Measurements from ENCODE around the gene MFAP5. TPM values are rescaled to one million over a fixed set of nuclear protein-coding genes. Genes with fewer than 3 reads are reported as not detected.

MFAP5 gene
- total RNA-seq, 2 donors from 2014 or later: 4.6 to 12.1 TPM

DNA sequence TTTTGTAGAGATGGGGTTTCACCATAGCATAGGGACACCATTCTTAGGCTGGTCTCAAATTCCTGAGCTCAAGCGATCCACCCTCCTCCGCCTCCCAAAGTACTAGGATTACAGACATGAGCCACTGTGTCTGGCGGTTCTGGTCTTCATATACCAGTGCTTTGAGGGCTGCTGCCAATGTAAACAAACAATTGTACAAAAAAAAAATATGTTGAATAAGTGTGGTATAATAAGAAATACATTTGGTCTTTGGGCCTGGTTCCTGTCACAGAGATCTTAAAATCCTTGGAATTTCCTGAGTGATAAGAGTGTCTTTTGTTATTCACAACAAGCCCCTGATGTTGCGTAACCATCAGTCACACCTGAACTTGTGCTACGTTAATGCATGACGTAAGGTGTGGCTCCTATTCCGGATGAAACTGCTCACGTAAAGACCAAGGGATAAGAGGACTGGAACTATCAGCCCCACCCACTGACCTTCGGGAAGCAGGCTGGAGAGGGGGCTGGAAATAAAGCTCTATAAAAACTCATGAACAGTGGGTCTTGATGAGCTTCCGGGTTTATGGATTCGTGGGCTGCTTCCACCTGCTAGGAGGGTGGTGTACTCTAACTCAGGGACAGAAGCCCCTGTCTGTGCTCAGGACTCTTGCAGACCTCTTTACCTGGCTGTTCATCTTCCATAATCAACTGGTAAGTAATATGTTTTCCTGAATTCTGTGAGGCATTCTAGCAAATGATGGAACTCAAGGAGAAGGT, 18.7 kb upstream of the MFAP5 start:
- intact Hi-C loops (cut with DNase I): loop anchor here (5.0 to 10.0 kb wide), 4 partner anchors 143 to 361 kb away; partner anchors contain the start of gene A2ML1
- Histone ChIP-seq H3K4me1 (no peaks in the 10 kb centered on the region), H3K9me3 (no peaks in the 10 kb centered on the region), H3K4me3 (no peak overlapping the region), H3K27me3 (no peaks in the 10 kb centered on the region), H3K36me3 (no peaks in the 10 kb centered on the region), H3K9ac (ENCODE audit: low read depth in 2 of 2, low read length in 2 of 2) (no peak overlapping the region), H3K27ac (no peak overlapping the region)
- TF ChIP-seq, protein P1, sequence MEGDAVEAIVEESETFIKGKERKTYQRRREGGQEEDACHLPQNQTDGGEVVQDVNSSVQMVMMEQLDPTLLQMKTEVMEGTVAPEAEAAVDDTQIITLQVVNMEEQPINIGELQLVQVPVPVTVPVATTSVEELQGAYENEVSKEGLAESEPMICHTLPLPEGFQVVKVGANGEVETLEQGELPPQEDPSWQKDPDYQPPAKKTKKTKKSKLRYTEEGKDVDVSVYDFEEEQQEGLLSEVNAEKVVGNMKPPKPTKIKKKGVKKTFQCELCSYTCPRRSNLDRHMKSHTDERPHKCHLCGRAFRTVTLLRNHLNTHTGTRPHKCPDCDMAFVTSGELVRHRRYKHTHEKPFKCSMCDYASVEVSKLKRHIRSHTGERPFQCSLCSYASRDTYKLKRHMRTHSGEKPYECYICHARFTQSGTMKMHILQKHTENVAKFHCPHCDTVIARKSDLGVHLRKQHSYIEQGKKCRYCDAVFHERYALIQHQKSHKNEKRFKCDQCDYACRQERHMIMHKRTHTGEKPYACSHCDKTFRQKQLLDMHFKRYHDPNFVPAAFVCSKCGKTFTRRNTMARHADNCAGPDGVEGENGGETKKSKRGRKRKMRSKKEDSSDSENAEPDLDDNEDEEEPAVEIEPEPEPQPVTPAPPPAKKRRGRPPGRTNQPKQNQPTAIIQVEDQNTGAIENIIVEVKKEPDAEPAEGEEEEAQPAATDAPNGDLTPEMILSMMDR (IDR thresholded peaks at IDR 0.05): no peak
- no peak for DNase-seq

DNA sequence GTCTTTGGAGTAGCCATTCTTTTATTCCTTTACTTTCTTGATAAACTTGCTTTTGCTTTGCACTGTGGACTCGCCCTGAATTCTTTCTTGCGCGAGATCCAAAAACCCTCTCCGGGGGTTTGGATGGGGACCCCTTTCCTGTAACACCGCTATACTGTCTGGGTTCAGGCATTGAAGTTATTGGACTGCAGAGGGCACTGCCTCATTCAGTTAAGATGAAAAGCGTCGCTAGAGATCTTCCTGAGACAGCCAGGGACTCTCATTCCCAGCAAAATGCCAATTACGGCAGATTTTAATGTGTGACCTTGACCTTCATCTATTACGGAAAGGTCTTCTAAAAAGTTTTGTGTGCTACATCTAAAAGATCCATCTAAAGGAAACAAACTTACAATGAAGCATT, 17.9 kb upstream of the MFAP5 start:
- no peak overlapping the region for H3K27ac ChIP-seq
- no peaks in the 10 kb centered on the region for H3K4me1 ChIP-seq
- intact Hi-C loops (cut with DNase I): loop anchor here (5.0 to 10.0 kb wide), 4 partner anchors 144 to 362 kb away; partner anchors contain the start of gene A2ML1
- no peak overlapping the region for H3K4me3 ChIP-seq
- H3K9me3 ChIP-seq: no peaks in the 10 kb centered on the region
- TF ChIP-seq, protein P1 (IDR thresholded peaks at IDR 0.05): no peak
- no peaks in the 10 kb centered on the region for H3K36me3 ChIP-seq
- no peaks in the 10 kb centered on the region for H3K27me3 ChIP-seq
- DNase-seq: no peak
- H3K9ac ChIP-seq (ENCODE audit: low read depth in 2 of 2, low read length in 2 of 2): no peak overlapping the region

DNA sequence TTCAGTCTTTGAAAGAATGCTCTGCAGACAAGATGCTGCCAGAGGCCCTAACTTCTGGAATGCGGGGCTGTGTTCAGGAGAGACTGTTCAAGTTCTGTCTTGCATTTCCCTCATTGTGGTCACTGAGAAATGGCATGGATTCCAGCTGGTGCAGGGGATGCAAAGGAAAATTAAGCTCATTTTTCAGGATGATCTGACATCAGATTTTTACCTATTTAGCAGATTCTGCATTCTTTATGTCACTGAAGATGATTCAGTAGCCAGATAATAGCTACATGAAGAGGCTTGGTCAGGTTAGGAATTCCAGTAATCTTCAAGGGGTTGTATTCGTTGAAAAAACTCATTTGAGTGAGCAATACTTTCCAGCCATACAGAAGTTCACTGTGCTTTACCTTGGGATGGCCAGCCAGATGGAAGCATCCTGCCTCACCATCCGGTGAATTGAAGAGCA, 16.1 kb upstream of the MFAP5 start:
- Histone ChIP-seq H3K27ac (no peak overlapping the region), H3K4me1 (no peaks in the 10 kb centered on the region), H3K9ac (ENCODE audit: low read depth in 2 of 2, low read length in 2 of 2) (no peak overlapping the region), H3K9me3 (no peaks in the 10 kb centered on the region), H3K36me3 (no peaks in the 10 kb centered on the region), H3K27me3 (no peaks in the 10 kb centered on the region), H3K4me3 (no peak overlapping the region)
- intact Hi-C loops (cut with DNase I): no loop called here
- TF ChIP-seq, protein P1 (IDR thresholded peaks at IDR 0.05): no peak
- no peak for DNase-seq

DNA sequence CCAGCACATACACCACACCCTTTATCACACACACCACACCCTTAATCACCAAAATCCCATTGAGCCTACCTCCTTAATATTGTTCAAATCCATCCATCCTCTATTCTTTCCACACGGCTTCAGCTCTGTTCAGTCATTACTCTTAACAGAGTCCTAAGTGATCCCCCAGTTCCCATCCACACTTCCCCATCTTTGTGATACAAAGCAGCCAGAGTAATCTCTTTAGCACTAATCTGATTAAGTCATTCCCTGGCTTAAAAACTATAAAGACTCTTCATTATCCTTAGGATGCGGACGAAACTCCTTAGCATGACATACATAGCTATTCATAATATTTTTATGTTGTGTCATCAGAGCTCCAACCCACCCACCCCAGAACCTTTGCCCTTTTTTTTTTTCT, 14.7 kb upstream of the MFAP5 start:
- Histone ChIP-seq H3K9ac (ENCODE audit: low read depth in 2 of 2, low read length in 2 of 2) (no peak overlapping the region), H3K27ac (no peak overlapping the region), H3K36me3 (no peaks in the 10 kb centered on the region), H3K4me1 (no peaks in the 10 kb centered on the region), H3K4me3 (no peak overlapping the region), H3K27me3 (no peaks in the 10 kb centered on the region), H3K9me3 (no peaks in the 10 kb centered on the region)
- DNase-seq: no peak
- TF ChIP-seq, protein P1 (IDR thresholded peaks at IDR 0.05): no peak
- intact Hi-C loops (cut with DNase I): no loop called here

DNA sequence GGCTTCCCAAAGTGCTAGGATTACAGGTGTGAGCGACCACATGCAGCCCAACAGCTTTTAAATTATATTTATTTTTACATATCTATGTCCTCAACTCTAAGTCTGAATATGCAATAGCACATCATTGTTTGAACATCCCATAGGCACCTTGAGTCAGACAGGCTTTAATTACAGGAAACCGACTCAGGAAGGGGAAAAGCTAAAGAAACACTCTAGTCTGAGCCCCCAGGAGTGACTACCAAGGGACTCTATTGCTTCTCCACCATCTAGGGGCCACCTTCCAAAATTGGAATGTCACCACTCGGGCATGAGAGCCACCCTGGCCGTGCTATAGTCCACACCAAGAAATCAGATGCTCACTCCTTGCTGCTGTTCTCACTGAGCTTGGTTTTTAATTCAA, 14.0 kb upstream of the MFAP5 start:
- Histone ChIP-seq H3K9me3 (no peaks in the 10 kb centered on the region), H3K4me3 (no peak overlapping the region), H3K27ac (no peak overlapping the region), H3K4me1 (no peaks in the 10 kb centered on the region), H3K27me3 (no peaks in the 10 kb centered on the region), H3K9ac (ENCODE audit: low read depth in 2 of 2, low read length in 2 of 2) (no peak overlapping the region), H3K36me3 (no peaks in the 10 kb centered on the region)
- intact Hi-C loops (cut with DNase I): no loop called here
- no peak for DNase-seq
- TF ChIP-seq, protein P1 (IDR thresholded peaks at IDR 0.05): no peak
